Activated CD4-positive, CD25-positive, alpha-beta regulatory T cell (primary cell): ENCODE data around the gene KCNIP2.

ENCODE experiments used
- DNase-seq, 4 experiments: peaks; one replicate each; lab custom pipeline; 2025; lab: John Stamatoyannopoulos, UW

Gene KCNIP2

DNA sequence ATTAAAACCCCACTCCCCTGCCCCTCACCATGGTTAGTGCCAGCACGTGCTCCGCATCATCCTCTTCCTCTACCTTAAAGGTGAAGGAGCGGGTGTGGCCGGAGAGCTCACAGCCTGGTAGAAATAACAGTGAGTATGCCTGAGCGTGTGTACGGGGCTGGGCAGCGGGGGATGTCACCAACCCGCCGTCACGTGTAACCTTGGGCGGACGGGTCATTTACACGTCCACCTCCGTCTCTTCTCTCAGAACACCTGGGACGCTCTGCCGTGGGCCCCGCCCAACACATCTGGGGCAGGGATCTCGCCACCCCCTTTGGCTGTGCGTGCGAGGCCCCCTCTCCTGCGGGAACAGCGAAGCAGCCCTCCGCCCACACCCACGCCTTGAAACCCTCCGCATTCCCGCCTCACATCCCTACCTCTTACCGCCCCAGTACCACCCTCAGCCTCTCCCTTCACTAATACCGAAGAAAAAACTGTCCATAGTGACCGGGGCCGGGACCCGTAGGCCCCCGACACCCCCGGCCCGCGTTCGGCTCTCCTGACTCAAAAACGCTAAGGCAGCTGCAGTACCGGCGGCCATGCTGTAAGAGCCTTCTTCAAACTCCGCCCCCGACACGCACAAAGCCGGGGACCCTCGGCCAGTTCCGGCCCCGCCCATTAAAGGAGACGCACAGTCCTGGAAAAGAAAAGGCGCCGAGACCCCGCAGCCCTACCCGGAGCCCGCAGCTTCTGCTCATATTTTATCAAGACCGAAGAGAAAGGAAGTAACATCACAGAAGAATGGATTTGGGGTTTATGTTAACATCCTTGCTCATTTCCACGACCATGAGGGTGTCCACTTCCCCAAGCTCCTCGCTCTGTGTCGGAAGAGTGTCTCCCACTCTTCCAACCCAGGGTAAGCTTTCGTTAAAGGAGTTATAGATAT is 60.5 kb downstream of the KCNIP2 start, which contains the start of gene NPM3:
TSS of gene NPM3 (minus strand) at position 636 of the 925 bp plus-strand sequence. CDS start at position 580, 56 bp downstream.
- DNase-seq, result peak; percentile 57 to 76 (median 64)

DNA sequence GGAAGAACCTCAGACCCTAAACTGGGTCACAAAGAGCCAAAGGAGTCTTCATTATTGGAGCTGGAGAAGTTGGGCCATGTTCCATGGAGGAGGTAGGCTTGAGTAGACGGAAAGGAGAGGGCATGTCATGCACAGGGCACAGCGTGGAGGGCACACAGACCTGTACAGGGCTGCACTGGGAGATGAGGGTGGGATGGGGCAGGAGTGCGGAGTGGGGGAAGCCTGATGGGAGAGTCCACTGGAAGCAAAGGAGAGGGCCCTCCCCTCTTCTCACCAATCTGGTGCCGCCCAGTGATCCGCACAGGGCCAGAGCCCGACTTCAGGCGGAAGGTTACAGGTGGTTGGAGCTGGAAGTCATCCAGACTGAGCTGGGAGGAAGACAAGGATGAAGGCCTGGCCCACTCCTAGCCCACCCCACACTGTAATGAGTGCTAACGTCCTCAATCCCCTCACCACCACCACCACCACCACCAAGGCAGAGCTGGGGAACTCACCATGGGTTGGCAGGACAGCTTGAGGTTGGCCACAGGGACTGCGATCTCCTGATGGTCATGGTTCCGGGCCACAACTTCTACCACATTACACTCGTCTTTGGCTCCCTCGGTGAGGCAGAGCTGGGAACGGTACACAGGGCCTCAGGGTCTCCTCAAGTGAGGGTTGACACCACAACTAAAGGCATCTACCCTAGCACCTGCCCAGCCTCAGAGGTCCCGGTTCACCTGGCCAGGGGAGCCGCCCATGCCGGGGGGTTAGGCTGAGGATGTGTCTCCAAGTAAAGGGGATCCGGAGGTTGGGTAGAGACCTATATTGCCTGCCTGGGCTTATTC is 61.4 kb downstream of the KCNIP2 start:
- DNase-seq, result no peak

GRCh38 chr10:101781655-101781983 is 62.0 kb downstream of the KCNIP2 start:
- DNase-seq, result no peak

DNA sequence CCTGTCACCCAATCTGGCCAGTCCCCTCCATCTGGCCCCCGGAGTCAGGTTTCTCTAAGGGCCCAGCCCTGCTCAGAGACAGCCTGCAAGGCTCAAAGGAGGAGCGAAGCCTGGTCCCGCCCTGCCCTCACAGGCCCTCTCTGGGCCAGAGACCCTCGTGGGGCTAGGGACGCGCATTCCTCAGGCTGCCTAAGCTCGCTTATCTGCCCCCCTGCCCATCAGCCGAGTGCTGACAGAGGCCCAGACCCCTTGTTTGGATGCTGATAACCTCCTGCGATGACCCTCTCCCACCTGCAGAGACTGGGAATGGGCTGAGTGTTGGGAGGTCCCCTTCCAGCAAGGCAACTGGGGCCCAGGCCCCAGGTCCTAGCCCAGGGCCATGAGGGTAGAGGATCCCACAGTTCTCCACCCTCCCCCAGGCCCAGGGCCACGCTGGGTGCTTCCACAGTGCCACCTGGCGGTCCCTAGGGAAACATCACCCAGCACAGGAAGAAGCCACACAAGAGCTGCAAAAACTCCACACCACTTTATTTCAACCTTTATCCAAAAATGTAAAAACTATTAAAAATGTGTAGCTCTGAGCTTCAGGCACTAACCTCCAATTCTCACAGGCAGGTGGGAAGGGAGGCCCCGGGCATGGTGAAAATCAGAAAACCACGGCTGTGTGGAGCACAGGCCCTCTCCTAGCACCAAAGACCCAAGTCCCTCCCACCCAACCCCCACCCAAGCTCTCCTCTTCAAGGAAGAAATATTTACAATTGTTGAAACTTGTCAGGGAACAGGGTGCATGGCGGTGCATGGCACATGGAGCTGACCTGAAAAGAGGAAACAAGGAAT is 62.6 kb downstream of the KCNIP2 start:
- peak; percentile 32 to 59 (median 43) for DNase-seq

GRCh38 chr10:101780187-101780817 is 63.3 kb downstream of the KCNIP2 start:
- no peak for DNase-seq

DNA sequence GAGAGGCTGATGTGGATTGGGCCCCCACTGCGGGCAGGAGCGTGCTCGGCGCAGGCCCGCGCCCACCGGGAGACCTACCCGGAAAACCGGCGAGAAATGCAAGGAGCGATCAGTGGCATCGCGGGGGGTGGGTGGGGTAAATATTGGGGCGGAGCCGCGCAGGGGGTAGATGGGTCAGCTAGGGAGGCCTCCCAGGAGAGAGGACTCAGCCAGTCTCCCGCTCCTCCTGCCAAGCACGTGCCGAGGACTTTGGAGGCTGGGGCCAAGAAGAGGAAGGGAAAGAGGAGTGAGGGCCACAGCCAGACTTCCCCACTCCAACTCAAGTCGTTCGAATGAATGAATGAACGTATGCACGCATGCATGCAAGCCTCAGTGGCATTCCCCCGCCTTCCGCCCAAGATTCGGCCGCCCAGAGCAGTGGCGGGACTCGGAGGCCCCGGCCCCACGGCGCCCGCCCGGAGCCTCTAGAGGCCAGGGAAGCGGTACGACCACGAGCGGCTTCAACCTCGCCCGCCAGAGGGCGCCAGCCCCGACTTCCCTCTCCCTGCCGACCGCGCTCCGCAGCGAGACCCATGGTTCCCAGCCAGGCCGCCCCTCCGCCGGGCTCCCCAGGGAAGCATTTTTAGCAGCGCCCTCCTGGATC is 63.9 kb downstream of the KCNIP2 start:
- DNase-seq, result peak; percentile 69 to 82 (median 73)

DNA sequence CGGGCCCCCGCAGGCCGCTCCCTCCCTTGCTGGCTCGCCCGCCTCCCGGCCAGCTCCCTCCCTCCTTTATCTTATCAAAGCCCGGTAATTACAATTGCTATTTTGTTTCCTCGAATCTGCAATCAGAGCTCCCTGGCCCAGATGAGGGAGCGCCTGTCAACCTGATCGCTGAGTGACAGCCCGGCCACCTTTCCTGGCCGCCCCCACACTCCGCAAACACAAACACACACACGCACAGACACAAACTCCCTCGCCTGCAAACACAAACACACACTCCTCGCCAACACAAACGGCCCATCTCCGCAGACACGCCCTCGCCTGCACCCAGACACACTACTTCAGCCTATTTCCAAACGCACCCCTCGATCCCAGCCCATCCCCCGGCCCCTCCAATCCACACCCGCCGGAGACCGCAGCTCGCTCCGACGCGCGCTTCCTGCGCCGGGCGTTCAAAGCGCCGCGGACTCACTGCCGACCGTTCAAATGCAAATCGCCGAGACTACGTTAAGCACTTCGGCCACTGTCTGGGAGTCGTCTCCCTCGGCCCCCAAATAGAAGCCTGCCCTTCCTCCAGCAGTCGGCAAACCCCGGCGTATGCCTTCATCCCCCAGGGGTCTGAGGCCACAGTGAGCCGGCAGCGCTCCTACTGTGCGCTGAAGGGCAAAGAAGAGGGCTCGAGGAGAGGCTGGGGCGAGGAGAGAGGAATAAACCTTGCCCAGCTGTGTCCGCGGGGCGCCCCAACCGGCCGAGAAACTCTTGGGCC is 64.6 kb downstream of the KCNIP2 start:
- no peak for DNase-seq

GRCh38 chr10:101778151-101778780 is 65.3 kb downstream of the KCNIP2 start:
- DNase-seq, result no peak

- DNase-seq, result no peak
These were observed 65.9 kb downstream of the KCNIP2 start for GRCh38 chr10:101777619-101778145.

- no peak for DNase-seq
These were observed 67.3 kb downstream of the KCNIP2 start for GRCh38 chr10:101776161-101776817.
